ENCODE measurements around the gene CBARP.

GRCh38 chr19:1251330-1252220 is 13.8 kb upstream of the CBARP start:
- TF ChIP-seq CTCF (IDR thresholded peaks at IDR 0.05) (no peak), EZH2phosphoT487 (IDR thresholded peaks at IDR 0.05) (no peak)
